ENCODE results near the gene SLC22A5.

SLC22A5 gene

GRCh38 chr5:132392411-132392810 is 22.9 kb downstream of the SLC22A5 start:
- H3K9me2 ChIP-seq (replicated peaks; ENCODE audit: low read depth, low read length) = no peaks in the 10 kb centered on the region
- no peak overlapping the region for H3K4me3 ChIP-seq (ENCODE audit: low read length, poor library complexity, severe bottlenecking)
- peaks cover 26% of the 10 kb centered on the region for H3K4me1 ChIP-seq (ENCODE audit: insufficient read depth, low read length, poor library complexity, severe bottlenecking)
- no peak overlapping the region for H2AFZ ChIP-seq (ENCODE audit: low read length)
- no peaks in the 10 kb centered on the region for H4K20me1 ChIP-seq (ENCODE audit: insufficient read depth, low read length, poor library complexity, severe bottlenecking)
- no peak overlapping the region for H3K4me2 ChIP-seq (ENCODE audit: low read depth, low read length, poor library complexity, severe bottlenecking)
- no peak overlapping the region for H3K9ac ChIP-seq (ENCODE audit: low read depth, low read length, poor library complexity, severe bottlenecking)
- no peak for TF ChIP-seq EZH2phosphoT487 (IDR thresholded peaks at IDR 0.05; ENCODE audit: borderline replicate concordance)
- TF ChIP-seq CTCF (conservative IDR thresholded peaks at IDR 0.05; ENCODE audit: low read length) = no peak
- no peaks in the 10 kb centered on the region for H3K27me3 ChIP-seq (ENCODE audit: insufficient read depth, low read length, poor library complexity, severe bottlenecking)
- H3F3A ChIP-seq (ENCODE audit: low read depth) = no peaks in the 10 kb centered on the region
- no peaks in the 10 kb centered on the region for H3K9me3 ChIP-seq (ENCODE audit: insufficient read depth, low read depth, low read length)
- no peaks in the 10 kb centered on the region for H3K36me3 ChIP-seq (ENCODE audit: insufficient read depth, low read length)
- no peaks in the 10 kb centered on the region for H3K79me2 ChIP-seq (ENCODE audit: insufficient read depth, low read length)

GRCh38 chr5:132392978-132393825 is 23.7 kb downstream of the SLC22A5 start:
- TF ChIP-seq EZH2phosphoT487 (IDR thresholded peaks at IDR 0.05; ENCODE audit: borderline replicate concordance) (no peak), CTCF (conservative IDR thresholded peaks at IDR 0.05; ENCODE audit: low read length) (no peak)
- Histone ChIP-seq H3F3A (ENCODE audit: low read depth) (no peaks in the 10 kb centered on the region), H3K4me3 (ENCODE audit: low read length, poor library complexity, severe bottlenecking) (no peak overlapping the region), H3K27me3 (ENCODE audit: insufficient read depth, low read length, poor library complexity, severe bottlenecking) (no peaks in the 10 kb centered on the region), H4K20me1 (ENCODE audit: insufficient read depth, low read length, poor library complexity, severe bottlenecking) (no peaks in the 10 kb centered on the region), H3K9ac (ENCODE audit: low read depth, low read length, poor library complexity, severe bottlenecking) (no peak overlapping the region), H3K79me2 (ENCODE audit: insufficient read depth, low read length) (no peaks in the 10 kb centered on the region), H3K9me2 (replicated peaks; ENCODE audit: low read depth, low read length) (no peaks in the 10 kb centered on the region), H3K9me3 (ENCODE audit: insufficient read depth, low read depth, low read length) (no peaks in the 10 kb centered on the region), H3K36me3 (ENCODE audit: insufficient read depth, low read length) (no peaks in the 10 kb centered on the region), H3K4me1 (ENCODE audit: insufficient read depth, low read length, poor library complexity, severe bottlenecking) (peaks cover 20% of the 10 kb centered on the region), H3K4me2 (ENCODE audit: low read depth, low read length, poor library complexity, severe bottlenecking) (no peak overlapping the region), H2AFZ (ENCODE audit: low read length) (no peak overlapping the region)

GRCh38 chr5:132394667-132395259 is 25.3 kb downstream of the SLC22A5 start:
- TF ChIP-seq EZH2phosphoT487 (IDR thresholded peaks at IDR 0.05; ENCODE audit: borderline replicate concordance) = no peak
- no peak for TF ChIP-seq CTCF (conservative IDR thresholded peaks at IDR 0.05; ENCODE audit: low read length)
- Histone ChIP-seq H3K9me2 (replicated peaks; ENCODE audit: low read depth, low read length) (no peaks in the 10 kb centered on the region), H2AFZ (ENCODE audit: low read length) (peak overlapping the region; percentile 27; the same call in 1 of the 2 replicates), H3K36me3 (ENCODE audit: insufficient read depth, low read length) (no peaks in the 10 kb centered on the region), H3K9me3 (ENCODE audit: insufficient read depth, low read depth, low read length) (no peaks in the 10 kb centered on the region), H3K4me3 (ENCODE audit: low read length, poor library complexity, severe bottlenecking) (no peak overlapping the region), H3K4me1 (ENCODE audit: insufficient read depth, low read length, poor library complexity, severe bottlenecking) (peaks cover 11% of the 10 kb centered on the region), H3K27me3 (ENCODE audit: insufficient read depth, low read length, poor library complexity, severe bottlenecking) (no peaks in the 10 kb centered on the region), H4K20me1 (ENCODE audit: insufficient read depth, low read length, poor library complexity, severe bottlenecking) (no peaks in the 10 kb centered on the region), H3K79me2 (ENCODE audit: insufficient read depth, low read length) (no peaks in the 10 kb centered on the region), H3K4me2 (ENCODE audit: low read depth, low read length, poor library complexity, severe bottlenecking) (no peak overlapping the region), H3K9ac (ENCODE audit: low read depth, low read length, poor library complexity, severe bottlenecking) (no peak overlapping the region), H3F3A (ENCODE audit: low read depth) (no peaks in the 10 kb centered on the region)
